ENCODE results near the gene PEAK1.

The PEAK1 gene

DNA sequence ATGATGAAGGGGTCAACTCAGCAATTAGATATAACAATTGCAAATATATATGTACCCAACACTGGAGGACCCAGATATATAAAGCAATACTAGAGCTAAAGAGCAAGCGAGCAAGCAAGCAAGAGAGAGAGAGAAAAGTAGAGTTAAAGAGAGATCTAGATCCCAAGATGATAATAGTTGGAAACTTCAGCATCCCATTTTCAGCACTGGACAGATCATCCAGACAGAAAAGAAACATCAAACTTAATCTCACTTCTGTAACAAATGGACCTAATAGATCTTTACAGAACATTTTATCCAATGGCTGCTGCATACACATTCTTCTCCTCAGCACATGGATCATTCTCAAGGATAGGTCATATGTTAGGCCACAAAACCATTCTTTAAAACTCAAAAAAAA is 23.2 kb downstream of the PEAK1 start:
- DNase-seq: no peak

DNA sequence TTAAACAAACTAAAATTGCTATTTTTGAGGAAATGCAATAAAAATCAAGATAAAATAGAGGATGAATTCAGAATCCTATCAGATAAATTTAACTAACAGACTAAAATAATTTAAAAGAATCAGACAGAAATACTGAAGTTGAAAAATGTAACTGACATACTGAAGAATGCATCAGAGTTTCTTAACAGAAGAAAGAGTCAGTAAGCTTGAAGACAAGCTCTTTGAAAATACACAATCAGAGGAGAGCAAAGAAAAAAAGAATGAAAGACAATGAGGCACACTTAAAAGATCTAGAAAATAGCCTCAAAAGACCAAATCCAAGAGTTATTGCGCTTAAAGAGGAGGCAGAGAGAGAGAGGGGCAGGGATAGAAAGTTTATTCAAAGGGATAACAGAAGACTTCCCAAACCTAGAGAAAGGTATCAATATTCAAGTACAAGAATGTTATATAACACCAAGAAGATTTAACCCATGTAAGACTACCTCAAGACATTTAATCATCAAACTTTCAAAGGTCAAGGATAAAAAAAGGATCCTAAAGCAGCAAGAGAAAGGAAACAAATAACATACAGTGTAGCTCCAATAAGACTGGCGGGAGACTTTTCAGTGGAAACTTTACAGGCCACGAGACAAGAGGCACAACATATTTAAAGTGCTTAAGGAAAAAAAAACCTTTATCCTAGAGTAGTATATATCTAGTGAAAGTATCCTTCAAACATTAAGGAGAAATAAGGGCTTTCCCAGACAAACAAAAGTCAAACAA is 24.7 kb downstream of the PEAK1 start:
- no peak for DNase-seq

DNA sequence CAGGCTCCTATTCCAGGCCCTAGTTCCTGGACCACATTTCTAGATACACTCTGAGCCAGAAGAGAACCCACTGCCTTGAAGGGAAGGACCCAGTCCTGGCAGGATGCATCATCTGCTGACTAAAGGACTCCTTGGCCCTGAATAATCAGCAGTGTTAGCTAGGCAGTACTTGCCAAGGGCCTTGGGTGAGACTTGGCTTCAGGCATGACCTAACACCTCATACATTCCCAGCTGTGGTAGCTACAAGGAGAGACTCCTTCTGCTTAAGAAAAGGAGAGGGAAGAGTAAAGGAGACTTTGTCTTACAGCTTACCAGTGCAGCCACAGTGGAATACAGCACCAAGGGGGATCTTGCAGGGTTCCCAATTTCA is 26.4 kb downstream of the PEAK1 start:
- no peak for DNase-seq

DNA sequence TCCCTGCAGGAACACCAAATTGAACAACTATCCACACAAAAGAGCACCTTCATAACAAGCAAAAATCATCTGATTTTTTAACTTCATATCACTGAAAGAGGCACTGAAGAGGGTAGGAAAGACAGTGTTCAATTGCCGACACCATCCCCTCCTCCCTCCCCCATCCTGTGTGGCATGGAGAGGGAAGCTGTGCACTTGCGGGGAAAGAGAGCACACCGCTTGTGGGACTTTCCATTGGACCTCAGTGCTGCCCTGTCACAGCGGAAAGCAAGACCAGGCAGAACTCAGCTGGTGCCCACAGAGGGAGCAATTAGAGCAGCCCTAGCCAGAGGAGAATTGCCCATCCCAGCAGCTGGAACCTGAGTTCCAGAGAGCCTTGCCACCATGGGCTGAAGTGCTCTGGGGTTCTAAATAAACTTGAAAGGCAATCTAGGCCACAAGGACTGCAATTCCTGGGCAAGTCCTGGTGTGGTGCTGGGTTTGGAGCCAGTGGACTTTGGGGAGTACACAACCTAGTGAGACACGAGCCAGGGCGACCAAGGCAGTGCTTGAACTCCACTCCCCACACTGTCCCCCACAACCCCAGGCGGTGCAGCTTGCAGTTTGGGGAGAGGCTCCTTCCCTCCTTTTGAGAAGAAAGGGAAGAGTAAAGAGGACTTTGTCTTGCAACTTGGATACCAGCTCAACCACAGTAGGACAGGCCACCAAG is 27.0 kb downstream of the PEAK1 start:
- DNase-seq: no peak

DNA sequence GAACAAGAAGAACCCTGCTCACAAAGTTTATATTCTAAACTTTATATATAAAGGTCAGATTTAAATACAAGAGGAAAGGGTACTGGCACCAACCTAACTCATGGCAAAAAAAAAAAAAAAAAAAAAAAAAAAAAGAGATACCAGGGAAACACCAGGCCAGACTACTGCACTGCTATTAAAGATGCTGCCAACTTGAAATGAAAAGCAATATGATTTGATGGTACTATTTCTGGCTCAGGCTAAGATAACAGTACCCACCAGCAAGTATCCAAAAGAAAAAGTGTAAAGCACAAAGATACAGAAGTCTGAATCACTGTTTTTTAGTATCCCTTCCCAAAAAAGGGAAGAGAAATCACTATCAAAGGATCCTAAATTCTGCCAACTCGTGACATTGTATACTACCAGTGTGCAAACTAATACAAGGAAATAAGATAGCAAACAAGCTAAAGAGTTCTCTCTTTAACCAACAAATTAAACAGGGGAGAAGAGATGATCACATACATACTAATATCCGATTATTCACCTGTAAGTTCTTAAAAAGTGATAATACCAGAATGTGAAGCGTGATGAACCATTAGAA is 28.4 kb downstream of the PEAK1 start:
- DNase-seq: no peak

DNA sequence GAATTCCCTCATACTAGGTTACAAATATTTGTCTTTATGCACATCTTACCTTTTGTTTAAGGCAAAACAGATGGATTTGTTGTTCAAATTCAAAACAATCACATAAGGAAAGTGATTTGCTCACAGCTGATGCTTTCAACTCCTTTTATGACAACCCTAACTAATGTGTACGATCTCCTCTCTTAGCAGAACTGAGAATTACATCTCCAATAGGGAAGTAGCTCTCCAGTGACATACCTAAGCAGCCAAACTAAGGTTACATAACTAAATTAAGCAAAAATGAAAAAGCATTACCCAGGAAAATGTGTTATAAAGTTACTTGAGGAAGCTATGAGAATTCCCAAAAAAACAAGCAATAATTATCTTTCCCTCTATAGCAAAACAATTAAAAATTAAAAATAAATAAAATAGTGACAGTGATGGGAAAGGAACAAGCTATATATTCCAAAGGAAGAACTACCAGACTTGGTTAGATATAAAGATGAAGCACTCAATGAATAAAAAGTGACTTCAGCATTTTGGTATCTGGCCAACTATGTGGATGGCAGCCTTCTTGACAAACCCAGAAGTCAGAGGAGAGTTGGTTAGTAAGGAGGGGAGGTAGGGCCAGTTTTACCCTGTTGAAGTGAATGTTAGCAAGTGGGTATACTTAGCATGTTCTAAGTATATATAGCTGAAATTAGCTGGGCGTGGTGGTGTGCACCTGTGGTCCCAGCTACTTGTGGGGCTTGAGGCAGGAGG is 32.4 kb downstream of the PEAK1 start:
- no peak for DNase-seq

DNA sequence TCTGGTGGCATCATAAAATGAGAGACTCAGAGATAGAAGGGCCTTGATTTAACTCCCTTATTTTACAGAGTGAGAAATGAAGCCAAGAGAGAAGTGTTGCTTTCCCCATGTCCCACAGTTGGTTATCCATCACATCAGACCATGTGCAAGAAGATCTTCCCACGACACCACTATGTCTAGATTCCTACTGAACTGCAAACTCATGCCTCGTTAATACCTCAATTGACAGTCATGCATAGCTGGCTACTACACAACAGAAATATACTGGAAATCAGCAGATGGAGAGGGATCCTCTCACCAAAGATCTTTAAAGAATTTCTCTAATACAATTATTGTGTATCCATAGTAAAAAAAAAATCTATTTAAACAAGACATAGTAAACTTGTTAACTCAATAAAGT is 33.3 kb downstream of the PEAK1 start:
- DNase-seq: no peak

DNA sequence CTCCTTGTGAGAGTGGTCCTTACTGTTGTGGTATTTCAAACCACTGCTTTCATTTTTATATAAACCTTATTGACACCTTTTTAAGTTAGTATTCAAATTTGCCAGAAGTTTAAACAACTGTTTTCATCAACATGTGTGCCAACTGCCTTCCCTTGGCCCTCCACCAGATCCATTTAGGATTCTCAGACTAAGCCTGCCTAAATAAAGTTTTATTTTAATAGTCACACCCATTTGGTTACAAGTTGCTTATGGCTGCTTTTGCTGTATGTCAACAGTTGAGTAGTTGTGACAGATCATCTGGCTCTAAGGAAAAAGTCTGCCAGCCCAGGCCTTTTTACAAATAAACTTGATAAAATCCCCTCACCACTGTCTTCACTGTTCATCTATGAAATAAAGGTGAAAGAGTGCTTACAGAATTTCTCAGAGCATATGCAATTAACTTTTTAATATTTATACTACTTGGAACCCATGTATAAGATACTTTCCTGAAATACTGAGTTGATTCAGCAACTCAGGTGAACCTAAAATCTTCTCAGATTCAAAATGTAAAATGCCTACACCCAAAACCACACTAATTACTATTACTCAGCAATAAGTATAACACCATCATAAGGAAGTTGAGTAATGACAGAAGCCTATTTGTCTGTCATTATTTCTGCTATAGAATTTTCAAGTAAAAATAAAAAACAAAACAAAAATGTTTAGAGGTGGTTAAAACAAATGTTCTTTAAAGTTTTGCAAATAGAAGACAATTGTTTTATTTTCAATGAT is 35.1 kb downstream of the PEAK1 start:
- DNase-seq: no peak

DNA sequence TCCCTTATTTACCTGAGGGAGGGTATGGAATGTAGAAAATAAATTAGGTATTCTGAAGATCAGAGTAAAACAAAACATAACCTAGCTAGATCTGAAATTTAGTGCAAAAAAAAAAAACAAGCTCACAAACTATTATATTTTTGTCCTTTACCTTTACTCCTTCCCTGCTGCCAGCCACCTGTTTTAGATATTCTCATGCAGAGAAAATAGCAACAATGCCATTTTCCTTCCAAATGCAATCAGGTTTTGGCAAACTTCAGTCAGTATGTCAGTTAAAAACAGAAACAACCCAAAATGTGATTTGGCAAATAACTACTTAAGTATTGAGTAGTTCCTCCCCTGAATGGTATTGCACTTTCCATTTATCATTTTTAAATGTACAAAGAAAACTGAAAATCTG is 35.8 kb downstream of the PEAK1 start:
- DNase-seq: no peak

DNA sequence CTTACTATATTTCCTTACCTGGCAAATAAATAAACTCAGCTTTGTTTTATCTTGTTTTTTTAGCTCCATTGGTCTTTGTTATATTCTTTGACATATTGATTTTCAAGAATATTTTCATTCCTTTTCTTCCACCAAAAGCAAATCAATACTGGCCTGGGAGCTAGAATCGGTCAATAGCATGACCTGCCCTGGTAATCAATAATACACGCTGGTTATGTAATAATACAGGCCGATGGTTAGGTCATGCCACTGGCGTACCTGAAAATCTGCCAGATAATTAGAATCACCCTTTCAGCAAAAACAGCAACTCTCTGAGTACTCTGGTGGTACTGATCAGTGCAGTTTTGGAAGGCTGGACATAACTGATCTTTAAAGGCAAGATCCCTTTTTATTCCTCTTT is 39.9 kb downstream of the PEAK1 start:
- no peak for DNase-seq

DNA sequence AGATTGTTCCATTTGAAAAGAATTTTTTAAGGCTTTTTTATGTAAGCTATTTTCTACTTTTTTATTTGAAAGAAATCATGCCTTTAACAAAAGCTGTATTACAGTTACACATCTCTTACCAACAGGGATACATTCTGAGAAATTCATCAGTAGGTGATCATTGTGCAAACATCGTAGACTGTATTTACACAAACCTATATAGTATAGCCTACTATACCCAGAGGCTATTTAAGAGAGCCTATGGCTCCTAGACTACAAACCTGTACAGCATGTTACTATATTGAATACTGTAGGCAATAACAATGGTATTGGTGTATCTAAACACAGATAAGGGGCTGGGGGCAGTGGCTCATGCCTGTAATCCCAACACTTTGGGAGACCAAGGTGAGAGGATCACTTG is 43.1 kb downstream of the PEAK1 start:
- no peak for DNase-seq

DNA sequence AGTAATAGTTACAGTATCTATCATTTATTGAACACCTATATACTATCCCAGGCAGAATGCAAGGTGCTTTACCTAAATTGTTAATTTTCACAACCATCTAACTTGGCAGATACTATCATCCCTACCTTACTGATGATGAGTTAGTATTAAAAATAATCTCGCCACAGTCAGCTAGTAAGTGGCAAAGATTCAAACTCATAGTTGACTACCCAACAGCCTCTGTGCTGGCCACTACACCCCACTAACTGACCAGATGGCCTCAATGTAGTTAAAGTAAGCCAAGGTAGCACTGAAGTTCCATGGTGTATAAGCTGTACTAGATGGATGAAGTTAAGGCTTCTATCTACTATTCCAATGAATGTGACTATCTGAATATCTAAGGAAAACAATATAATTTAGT is 44.8 kb downstream of the PEAK1 start:
- no peak for DNase-seq

DNA sequence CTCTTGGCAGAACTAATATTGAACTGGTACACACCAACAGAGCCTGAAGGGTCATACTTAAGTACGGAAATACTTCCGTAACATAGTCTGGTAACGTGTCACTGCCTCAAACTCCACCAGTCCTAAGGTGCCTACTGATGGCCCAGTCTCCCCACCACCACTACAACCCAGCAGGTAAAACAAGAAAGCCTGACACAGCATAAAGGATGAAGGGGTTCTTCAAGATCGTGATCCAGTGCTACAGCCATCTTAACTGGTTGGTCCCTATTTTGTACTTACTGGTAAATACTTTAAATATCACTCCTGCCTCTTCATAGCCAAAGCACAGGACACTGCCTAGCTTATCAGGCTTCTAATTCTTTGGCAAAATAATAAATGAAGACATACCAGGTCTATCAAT is 46.5 kb downstream of the PEAK1 start:
- DNase-seq: no peak

DNA sequence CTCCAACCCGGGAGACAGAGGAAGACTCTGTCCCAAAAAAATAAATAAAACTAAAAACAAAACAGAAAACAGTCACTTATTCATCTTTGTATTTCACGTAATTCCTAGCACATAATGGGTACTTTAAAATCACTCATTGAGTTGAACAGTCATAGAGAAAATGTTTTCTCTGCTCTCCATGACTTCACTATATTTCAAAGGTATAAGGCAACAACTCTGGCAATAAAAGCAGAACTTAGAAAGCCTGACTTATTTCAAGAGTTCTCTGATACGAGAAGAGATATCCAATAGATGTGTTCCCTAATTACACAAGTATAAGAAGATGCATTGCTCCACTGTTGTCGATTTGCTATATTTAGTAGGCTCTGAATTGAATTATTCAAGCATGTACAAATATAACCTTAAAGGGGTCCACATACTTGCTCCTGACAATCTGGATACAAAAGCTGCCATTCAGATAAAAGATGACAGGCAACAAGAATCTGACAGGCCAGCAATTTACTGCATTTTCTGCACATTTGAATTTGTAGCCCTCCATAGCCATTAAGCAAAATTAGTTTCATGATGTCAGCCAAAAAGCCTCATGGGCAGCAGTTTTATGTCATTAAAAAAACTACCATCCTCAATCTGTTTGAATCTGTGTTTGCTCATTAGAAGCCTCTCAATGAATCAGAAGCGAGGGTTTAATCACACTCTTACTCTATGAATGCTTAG is 47.9 kb downstream of the PEAK1 start:
- no peak for DNase-seq

DNA sequence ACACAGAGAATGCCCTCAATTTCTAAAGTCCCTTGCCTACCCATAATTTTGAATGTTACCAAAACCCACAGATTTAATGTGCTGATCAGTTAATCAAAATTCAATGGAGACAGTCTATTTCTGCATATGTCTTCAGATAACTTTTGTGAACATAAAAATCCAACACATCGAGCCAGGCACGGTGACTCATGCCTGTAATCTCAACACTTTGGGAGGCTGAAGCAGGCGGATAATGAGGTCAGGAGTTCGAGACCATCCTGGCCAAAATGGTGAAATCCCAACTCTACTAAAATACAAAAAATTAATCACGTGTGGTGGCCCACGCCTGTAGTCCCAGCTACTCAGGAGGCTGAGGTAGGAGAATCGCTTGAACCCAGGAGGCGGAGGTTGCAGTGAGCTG is 49.3 kb downstream of the PEAK1 start:
- DNase-seq: no peak

DNA sequence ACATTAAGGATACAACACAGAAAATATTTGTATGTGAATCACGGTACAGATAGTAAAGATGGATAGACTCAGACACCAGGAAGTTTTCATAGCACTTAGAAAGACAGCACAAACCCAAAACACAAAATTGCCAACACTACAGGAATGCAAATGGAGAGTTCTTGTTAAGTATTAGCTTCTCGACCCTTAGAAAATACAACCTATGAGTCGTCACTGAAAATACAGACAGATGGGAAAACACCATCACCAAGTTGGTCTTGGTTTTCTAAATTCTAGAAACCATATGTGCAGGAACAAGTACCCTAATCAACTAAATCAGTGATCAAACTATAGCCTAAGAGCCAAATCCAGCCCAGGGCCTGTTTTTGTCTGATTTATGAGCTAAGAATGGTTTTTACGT is 50.7 kb downstream of the PEAK1 start:
- no peak for DNase-seq

DNA sequence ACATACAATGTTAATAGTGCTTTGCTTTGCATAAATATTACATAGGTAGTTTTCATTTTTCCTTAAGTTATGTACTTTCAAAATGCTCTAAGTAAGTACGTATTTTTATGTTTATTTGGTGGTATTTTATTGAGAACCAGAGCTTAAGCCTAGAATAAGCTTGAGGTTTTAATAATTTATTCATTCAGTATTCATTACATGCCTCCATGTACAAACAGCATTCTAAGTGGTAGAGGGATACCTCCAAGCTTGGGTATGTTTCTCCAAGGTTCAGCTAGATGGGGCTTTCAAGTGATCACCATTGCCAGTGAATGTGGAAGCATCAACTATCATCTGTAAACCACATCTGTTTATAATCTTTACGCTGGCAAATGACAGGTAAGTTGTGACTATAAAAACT is 52.3 kb downstream of the PEAK1 start:
- DNase-seq: no peak

DNA sequence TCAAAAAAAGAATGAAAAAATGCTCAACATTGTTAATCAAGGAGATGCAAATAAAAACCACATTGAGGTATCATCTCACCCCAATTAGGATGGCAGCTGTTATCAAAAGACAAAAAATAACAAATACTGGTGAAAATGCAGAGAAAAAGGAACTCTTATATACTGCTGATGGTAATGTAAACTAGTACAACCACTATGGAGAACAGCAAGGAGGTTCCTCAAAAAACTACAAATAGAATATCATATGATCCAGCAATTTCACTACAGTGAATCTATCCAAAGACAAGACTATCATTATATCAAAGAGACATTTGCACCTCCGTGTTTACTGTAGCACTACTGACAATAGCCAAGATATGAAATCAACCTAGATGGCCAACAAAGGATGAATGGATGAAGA is 58.4 kb downstream of the PEAK1 start:
- DNase-seq: no peak

DNA sequence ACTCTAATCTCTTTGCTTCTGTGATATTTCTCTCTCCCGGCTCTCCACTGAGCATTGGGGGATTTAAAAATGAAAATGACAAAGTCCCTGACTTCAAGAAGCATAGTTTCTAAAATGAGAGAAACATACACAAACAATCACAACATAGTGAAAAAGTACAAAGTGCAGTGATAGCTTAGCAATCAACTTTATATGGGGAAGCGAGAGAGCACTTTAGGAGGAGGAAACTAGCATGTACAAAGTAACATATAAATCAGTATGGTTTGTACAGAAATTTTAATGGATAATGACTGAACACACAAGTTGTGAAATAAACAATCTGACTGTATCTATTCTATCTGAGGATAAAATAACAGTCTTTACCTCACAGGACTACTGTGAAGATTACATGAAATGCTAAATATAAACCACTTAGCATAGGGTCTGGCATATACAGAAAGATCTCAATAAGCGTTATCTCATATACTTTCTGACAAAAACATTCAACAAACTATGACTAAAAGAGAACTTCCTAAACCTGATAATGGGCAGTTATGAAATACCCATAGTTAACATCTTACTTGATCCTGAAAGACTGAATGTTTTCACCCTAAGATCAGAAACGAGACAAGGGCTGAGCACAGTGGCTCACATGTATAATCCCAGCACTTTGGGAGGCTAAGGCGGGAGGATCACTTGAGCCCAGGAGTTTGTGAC is 61.2 kb downstream of the PEAK1 start:
- DNase-seq: no peak

DNA sequence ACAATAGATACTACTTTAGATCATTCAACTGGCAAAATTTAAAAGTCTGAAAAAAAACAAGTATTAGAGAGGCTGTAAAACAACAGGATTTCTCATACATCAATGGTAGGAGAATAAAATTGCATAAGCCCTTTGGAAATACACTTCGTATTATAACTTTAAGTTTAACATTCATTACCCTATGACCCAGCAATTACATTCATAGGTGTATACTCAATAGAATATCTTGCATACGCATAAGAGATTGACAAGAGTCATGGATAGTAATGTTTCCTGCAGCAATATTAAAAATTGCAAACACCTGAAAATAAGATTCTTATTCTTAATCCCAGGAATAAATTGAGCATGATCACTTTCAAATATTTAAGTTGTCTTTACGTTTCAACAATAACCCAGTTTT is 63.6 kb downstream of the PEAK1 start:
- DNase-seq: no peak

DNA sequence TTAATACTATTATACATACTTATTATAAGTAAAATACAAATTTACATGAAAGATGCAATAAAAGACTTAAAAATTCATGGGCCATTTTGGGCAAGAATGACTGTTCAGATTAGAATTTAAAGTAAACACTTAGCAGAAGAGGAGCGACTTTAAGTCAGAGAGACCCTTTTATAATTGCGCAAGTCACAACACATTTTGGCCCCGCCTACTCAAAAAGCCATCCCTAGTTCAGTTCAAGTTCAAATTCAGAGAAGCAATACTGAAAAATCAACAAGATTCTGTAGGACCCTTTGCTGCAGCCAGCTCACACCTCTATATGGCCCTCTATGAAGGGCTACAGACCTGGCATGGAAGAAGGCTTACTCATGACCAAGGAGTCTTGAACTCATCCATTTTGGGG is 64.6 kb downstream of the PEAK1 start:
- DNase-seq: no peak

DNA sequence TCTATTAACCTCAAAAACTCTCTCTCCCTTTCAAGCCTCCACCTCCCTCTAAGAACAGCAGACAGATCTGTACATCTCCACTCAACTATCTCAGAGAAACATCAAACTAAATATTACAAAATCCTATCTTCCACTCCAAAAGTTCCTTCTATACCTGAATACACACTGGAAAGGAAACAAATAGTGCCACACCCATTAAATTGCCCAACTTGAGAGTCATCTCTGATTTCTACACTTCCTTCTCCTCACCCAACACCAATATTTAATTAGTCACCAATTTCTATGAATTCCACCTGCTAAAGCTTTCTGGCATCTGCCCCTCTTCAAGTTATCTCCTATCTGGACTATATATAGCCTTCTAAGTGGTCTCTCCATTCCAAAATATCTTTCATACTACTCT is 65.8 kb downstream of the PEAK1 start:
- DNase-seq: no peak

Measured in CD4-positive, alpha-beta T cell treated with Interleukin-15 for 1 hour (primary cell).